Ramos (cell line): ENCODE results near the gene LAMP2.

Experiments
- in situ Hi-C: fragments of 300-500 bp; cut with MboI; formaldehyde crosslinking; loops from one replicate; pipeline ENCODE4 v1.14.3; 2022; ENCODE audit warnings: low sequenced_read_pairs; ENCODE audit not compliant: unreplicated experiment

The LAMP2 gene

GRCh38 chrX:120462370-120462769, 6.7 kb downstream of the LAMP2 start:
- in situ Hi-C loops: loop anchor here (25.0 kb wide), 1 partner anchor 375 kb away; the partner anchor contains the start of gene RHOXF2B

- in situ Hi-C loops: loop anchor here (25.0 kb wide), 1 partner anchor 372 kb away; the partner anchor contains the start of gene RHOXF2B
These were observed 9.8 kb downstream of the LAMP2 start for GRCh38 chrX:120459309-120459708.

GRCh38 chrX:120457766-120458180, 11.3 kb downstream of the LAMP2 start:
- in situ Hi-C loops: loop anchor here (25.0 kb wide), 1 partner anchor 370 kb away; the partner anchor contains the start of gene RHOXF2B

- in situ Hi-C loops: loop anchor here (25.0 kb wide), 1 partner anchor 370 kb away; the partner anchor contains the start of gene RHOXF2B
These were observed 12.1 kb downstream of the LAMP2 start for GRCh38 chrX:120456973-120457372.

- in situ Hi-C loops: loop anchor here (25.0 kb wide), 1 partner anchor 367 kb away; the partner anchor contains the start of gene RHOXF2B
These were observed 15.1 kb downstream of the LAMP2 start for GRCh38 chrX:120453985-120454384.

DNA sequence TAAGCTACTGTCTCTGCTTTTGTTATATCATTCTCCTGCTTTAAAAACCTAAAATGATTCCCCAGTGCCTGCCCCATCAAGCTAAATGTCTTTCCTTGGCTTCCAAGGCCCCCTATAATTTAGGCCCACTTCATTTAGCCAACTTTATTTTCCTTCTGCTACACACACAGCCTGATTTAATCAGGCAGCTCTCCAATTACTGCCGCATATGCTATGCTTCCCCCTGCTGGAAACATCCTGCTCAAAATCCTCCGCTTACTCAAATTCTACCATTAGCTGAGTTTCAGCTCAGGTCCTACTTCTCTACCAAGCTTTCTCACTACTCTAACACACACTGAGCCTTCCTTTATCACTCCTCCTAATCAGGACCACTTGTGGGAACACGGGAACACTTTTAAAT, 17.0 kb downstream of the LAMP2 start:
- in situ Hi-C loops: loop anchor here (25.0 kb wide), 1 partner anchor 365 kb away; the partner anchor contains the start of gene RHOXF2B

DNA sequence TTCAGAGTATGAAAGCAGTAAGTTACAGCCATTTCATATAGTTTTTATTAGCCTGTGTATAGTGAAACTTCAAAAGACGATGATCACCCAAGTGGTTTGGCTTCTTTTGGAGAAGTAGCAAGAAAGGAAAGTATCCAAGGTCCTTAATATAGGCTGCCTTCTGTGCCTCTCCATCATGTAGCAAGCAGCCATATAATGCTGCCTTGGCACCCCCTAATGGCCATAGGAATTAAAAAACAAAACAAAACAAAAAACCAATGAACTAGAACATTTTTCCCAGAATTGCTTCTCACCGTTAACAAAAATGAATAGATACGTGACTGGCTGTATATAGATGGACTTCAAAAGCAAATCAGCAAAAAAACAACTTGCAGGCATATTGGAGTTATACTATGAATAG, 18.9 kb downstream of the LAMP2 start:
- in situ Hi-C loops: loop anchor here (25.0 kb wide), 1 partner anchor 363 kb away; the partner anchor contains the start of gene RHOXF2B

DNA sequence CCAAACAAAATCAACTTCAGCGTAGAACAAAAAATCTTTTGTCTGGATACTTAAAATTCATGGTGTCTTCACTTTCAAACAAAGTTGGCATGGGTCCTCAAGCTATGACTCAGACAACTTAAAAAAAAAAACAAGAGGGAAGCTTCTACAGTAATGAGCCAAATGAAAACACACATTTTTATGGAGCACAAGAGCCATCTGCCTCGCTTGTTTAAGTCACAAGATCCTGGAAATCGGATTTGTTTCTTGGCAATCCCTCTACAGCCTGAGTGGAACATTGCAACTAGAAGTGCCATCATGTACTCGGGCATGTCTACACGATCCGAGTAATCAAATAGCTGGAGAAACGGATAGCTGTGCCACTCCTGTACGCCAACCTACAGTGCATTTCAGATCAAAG, 22.6 kb downstream of the LAMP2 start:
- in situ Hi-C loops: no loop called here

DNA sequence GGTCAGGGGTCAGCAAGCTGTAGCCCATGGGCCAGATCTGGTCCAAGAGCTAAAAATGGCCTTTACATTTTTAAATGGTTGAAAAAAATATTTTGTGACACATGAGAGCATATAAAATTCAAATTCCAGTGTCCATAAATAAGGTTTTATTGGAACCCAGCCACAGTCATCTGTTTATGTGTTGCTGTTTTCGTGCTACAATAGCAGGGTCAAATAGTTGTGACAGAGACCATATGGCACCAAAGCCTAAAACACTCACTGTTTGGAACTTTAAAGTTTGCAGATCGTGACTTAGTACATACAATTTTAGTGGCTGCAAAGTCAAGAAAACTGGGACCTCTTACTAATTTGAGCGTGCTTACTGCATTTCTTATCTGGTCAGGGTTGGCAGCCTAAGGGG, 29.2 kb downstream of the LAMP2 start:
- in situ Hi-C loops: no loop called here

DNA sequence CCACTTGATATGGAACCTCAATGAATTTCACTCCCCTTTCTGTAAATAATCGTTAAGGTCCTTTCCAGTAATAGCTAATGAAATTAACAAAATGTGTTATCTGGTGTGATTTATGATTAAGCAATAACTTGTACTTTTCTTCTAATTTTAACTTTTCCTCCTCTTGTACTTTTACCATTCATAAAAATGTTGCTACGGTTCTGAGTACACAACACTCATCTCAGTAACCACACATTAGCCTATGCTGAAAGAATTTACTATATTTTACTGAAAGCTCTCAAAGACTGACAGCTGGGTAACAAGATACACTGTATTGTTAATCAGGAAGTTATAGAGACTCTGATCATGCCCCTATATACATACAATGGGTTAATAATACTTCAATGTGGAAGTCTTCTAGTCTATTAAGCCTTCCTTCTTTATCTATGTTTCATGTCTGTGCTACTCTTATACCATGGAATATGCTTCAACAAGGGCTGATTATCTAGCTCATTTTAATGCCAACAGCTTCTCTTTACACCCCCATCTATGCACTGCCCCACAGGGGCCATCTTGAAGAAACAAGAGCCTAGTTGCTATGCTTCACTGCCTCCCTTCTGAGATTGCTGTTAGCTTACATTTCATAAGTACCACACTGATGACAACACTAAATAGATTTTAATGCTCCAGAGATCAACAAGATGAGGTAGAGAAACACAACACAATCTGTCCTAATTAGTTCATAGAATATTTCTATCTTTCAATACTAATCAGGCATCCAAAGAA, 39.1 kb downstream of the LAMP2 start:
- in situ Hi-C loops: no loop called here

- in situ Hi-C loops: no loop called here
These were observed 40.8 kb downstream of the LAMP2 start for GRCh38 chrX:120428309-120428708.

GRCh38 chrX:120426599-120426998, 42.5 kb downstream of the LAMP2 start:
- in situ Hi-C loops: no loop called here

GRCh38 chrX:120419463-120419862, 49.6 kb downstream of the LAMP2 start:
- in situ Hi-C loops: no loop called here

DNA sequence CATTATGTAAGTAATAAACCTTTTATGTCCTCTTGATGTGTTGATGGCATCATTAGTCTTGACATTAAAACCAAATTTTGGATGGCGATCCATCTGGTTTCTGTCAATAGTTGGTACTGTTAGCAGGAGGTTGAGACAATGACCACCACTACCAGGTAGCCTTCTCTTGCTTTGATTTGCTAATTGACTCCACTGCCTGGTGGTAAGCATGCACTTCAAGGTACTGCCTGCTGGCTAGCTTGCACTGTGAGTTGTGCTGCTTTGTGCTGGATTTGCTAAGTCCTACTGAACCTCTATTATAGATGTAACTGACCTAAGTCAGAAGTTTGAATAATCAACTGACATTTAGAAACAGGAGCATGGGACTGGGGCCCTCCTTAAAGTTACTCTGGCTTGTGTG, 60.9 kb downstream of the LAMP2 start:
- in situ Hi-C loops: no loop called here

GRCh38 chrX:120406638-120407037, 62.5 kb downstream of the LAMP2 start:
- in situ Hi-C loops: no loop called here

DNA sequence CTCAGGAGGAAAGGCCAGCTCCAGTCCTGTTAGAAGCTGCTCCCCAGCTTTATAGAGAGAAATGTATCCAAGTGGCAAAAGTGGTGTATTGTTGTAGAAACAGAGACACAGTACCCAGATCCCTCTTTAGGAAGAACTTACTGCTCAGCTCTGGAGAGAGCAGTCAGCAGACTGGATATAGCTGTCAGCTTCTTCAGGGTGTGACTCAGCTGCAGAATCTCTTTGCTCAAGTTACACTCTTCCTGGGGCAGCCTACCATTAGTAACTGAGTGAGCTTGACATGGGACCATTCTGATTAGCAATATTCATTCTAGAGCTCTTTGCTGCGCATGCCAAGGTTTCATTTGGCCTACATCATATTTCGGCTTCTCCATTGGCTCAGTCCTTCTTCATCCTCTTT, 66.7 kb downstream of the LAMP2 start:
- in situ Hi-C loops: no loop called here

- in situ Hi-C loops: no loop called here
These were observed 67.8 kb downstream of the LAMP2 start for GRCh38 chrX:120401301-120401700.

GRCh38 chrX:120380699-120381098, 88.4 kb downstream of the LAMP2 start:
- in situ Hi-C loops: no loop called here

DNA sequence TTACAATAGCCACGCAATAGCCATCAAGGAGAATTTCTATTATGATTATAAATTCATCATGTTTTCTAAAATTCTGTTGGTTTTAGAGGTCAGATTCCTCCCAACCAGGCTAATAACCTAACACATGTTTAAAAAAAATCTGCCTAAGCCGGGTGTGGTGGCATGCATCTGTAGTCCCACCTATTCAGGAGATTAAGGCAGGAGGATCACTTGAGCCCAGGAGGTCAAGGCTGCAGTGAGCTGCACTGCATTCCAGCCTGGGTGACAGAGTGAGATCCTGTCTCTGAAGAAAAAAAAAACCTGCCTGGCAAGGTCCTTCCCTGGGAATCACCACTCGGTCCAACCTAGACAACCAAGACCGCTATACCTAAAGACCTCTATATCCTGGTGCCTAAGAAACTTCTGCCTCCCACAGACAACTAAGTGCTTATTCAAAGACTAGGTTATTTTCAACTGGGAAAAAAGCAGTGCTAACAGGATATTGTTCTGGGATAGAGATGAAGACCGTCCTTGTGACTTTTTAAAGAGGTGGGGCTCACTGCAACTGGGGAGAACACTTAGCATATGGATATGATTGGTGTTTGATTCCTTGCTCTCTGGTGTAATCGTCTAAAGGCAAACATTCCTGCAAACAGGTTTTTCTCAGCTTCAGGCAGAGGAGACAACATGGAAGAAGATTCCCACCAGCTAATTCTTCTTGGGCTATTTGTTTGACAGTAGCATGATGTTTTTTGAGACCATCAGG, 89.0 kb downstream of the LAMP2 start:
- in situ Hi-C loops: no loop called here

DNA sequence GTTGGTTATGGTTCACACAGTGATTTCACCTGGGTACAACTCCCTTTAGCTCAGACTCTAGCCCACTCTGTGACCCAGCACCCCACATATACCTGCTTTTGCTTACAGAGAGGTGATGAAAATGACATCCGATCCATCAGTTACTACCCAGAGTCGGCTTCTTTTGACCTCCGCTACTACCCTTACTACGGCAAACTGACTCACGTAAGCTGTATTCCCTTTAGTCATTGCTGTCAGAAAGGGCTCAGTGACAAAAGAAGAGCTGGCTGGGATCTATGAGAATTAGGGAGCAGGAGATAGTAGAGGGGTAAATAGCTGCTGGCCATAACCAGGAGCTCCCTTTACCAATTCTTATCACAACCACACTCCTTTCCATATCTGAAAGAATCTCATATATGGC, 90.5 kb downstream of the LAMP2 start:
- in situ Hi-C loops: no loop called here
